Measurements from ENCODE around the gene FAM124A.

- TF ChIP-seq CTCF (conservative IDR thresholded peaks at IDR 0.05; ENCODE audit: low read length) (no peak), EZH2phosphoT487 (IDR thresholded peaks at IDR 0.05; ENCODE audit: borderline replicate concordance, low read depth, low read length) (no peak)
These were observed 38.0 kb downstream of the FAM124A start for GRCh38 chr13:51260154-51260553.

Measured in OCI-LY7 (cell line).